ENCODE data around the gene EZR. TPM values are rescaled to one million over a fixed set of nuclear protein-coding genes. Genes with fewer than 3 reads are reported as not detected.
"Not testable (repeated sequence)": the region's sequence is repeated elsewhere in the genome, so short reads cannot be mapped to it uniquely, and the experiment has no call there.

Gene EZR
- total and polyA plus RNA-seq, 2 of the 8 experiments (the other 6 are each of a cell fraction or from before 2014, with no cell fraction given): 122 to 286 TPM

- H4K5ac ChIP-seq (ENCODE audit: insufficient read length, low read depth, low read length); H4K91ac ChIP-seq (replicated peaks; ENCODE audit: insufficient read length, low read length); H2AK5ac ChIP-seq (ENCODE audit: low read depth, low read length); H3K4me3 ChIP-seq (ENCODE audit: extremely low read depth in 1 of 4, insufficient read depth in 2 of 4, low read depth in 3 of 4, low read length in 4 of 4); H3K79me2 ChIP-seq (ENCODE audit: control insufficient read depth in 1 of 2, insufficient read depth in 2 of 2, low read length in 2 of 2); H3K9me3 ChIP-seq (ENCODE audit: insufficient read depth in 2 of 2, low read depth in 1 of 2, low read length in 1 of 2); H2BK12ac ChIP-seq (ENCODE audit: low read depth, low read length); H3K79me1 ChIP-seq (ENCODE audit: low read depth, low read length); H3K27ac ChIP-seq (ENCODE audit: low read depth, low read length); H2BK15ac ChIP-seq (ENCODE audit: low read length); H3K4ac ChIP-seq (replicated peaks; ENCODE audit: insufficient read length, low read depth, low read length); H3K27me3 ChIP-seq (replicated peaks in 1 of 4; ENCODE audit: control insufficient read depth in 3 of 4, extremely low read depth in 1 of 4, insufficient read depth in 3 of 4, low read length in 3 of 4); H4K20me1 ChIP-seq (replicated peaks in 1 of 2; ENCODE audit: control insufficient read depth in 1 of 2, insufficient read depth in 2 of 2, low read length in 2 of 2); H3K14ac ChIP-seq (ENCODE audit: insufficient read length); H3K36me3 ChIP-seq (ENCODE audit: control insufficient read depth in 2 of 4, insufficient read depth in 4 of 4, low read length in 3 of 4); FAIRE-seq; H3K23ac ChIP-seq (ENCODE audit: insufficient read length); H3K23me2 ChIP-seq (ENCODE audit: low read depth, low read length); H3K18ac ChIP-seq (ENCODE audit: extremely low read depth, low read length); H3K4me2 ChIP-seq (ENCODE audit: insufficient read depth in 1 of 2, low read depth in 2 of 2, low read length in 2 of 2); H2AFZ ChIP-seq (ENCODE audit: low read length); H3K9ac ChIP-seq (replicated peaks in 1 of 4; ENCODE audit: extremely low read depth in 1 of 4, low read depth in 3 of 4, low read length in 3 of 4); H2BK20ac ChIP-seq (ENCODE audit: low read length); H3K56ac ChIP-seq (replicated peaks; ENCODE audit: insufficient read length, low read depth, low read length); H2BK5ac ChIP-seq (ENCODE audit: low read depth, low read length); H2BK120ac ChIP-seq (replicated peaks; ENCODE audit: low read depth, low read length); DNase-seq (ENCODE audit: low read depth in 1 of 2, low spot score in 2 of 2); H4K8ac ChIP-seq (ENCODE audit: extremely low read depth, insufficient read depth, low read length): not testable (repeated sequence)
- H3K4me1 ChIP-seq (replicated peaks in 1 of 4; ENCODE audit: control insufficient read depth in 3 of 4, insufficient read depth in 4 of 4, low read length in 3 of 4): peaks cover 2 to 10% (median 4%) of the 10 kb centered on the region in 4 experiments; a peak in 4 of 7 replicates
- WGBS, 2 experiments (ENCODE audit: extremely low coverage in 1 of 2, insufficient coverage in 1 of 2, insufficient read length in 1 of 2, insufficient replicate concordance in 2 of 2, low coverage in 1 of 2, low lambda C conversion rate in 2 of 2, missing lambda C conversion rate in 1 of 2): 92% methylated on average over 9 of the region's 9 CpGs; no CpG with 5 or more reads in 1 of the 2 experiments
- ChIA-PET CTCF (ENCODE audit: partially characterized antibody) (interaction anchor here (0.7 to 1.9 kb wide), 8 partner anchors 8 to 138 kb away, joined by 3 to 6 read pairs (median 3); partner anchors contain the start of gene EZR), POLR2A (ENCODE audit: partially characterized antibody) (interaction anchor here (0.7 to 2.2 kb wide), 7 partner anchors 10 to 70 kb away, joined by 3 to 7 read pairs (median 4); partner anchors contain the start of gene EZR)
Measured at GRCh38 chr6:158832807-158833206, 13.6 kb upstream of the EZR start.
